Raji (cell line): ENCODE results near the gene ANKRD53.

Experiments used
- POLR2A ChIP-seq: IDR thresholded peaks from 2 replicates; pipeline ENCODE4 v1.6.1; 2011; ENCODE audit warnings: low read depth, low read length, control low read depth; ENCODE audit not compliant: insufficient read depth

ANKRD53 gene

DNA sequence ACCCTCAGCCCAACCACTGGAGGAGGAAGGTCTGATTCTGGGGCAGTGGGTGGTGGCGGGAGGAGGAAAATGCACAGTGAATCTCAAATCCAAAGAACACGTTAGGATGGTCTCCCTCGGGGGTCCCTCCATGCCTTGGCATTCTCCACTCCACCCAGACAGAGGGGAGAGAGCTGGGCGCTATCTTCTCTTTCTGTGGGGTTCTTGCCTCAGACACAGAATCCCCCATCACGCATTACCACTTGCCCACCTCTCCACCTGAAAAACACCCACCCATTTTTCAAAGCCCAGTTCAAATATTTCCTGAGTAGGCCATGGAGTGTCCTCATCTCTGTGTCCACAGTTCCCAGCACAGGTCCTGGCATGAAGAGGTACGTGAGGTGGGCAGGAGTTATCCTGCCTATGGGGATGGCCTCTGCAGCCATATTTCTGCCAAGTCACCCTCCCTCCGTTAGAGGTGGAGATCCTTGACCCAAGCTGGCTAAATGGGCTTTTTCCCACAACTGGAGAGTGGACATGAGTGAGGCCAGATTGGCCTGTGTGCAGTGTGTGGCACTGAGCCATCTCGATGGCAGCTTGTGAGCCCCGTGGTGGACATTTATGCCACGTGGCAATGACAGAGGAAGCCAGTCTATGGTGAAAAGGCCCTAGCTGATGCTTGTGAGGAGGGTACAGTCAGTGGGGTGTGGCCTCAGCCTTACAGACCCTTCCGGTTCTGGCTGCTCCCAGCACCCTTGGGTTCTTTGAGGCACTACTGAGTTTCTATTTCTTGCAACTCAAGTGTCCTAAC, 25.7 kb downstream of the ANKRD53 start:
- TF ChIP-seq POLR2A: no peak

DNA sequence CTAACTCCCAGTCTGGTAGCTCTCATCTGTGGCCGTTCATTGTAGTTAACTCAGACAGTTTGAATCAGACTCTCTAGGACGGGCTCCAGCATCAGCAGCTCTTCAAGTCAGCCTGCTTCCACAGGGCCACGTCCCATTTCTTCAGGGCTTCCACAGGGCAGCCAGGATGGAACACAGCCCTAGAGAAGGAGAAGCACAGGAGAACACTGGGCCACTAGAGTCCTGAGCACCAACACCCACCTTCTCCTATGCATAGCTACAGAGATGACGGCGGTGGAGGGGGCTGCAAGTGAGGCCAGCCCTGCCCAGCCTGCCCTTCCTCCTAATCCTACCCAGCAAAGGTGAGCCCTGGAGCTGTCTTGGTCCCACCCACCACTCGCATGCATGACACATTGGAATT, 26.4 kb downstream of the ANKRD53 start:
- no peak for TF ChIP-seq POLR2A

DNA sequence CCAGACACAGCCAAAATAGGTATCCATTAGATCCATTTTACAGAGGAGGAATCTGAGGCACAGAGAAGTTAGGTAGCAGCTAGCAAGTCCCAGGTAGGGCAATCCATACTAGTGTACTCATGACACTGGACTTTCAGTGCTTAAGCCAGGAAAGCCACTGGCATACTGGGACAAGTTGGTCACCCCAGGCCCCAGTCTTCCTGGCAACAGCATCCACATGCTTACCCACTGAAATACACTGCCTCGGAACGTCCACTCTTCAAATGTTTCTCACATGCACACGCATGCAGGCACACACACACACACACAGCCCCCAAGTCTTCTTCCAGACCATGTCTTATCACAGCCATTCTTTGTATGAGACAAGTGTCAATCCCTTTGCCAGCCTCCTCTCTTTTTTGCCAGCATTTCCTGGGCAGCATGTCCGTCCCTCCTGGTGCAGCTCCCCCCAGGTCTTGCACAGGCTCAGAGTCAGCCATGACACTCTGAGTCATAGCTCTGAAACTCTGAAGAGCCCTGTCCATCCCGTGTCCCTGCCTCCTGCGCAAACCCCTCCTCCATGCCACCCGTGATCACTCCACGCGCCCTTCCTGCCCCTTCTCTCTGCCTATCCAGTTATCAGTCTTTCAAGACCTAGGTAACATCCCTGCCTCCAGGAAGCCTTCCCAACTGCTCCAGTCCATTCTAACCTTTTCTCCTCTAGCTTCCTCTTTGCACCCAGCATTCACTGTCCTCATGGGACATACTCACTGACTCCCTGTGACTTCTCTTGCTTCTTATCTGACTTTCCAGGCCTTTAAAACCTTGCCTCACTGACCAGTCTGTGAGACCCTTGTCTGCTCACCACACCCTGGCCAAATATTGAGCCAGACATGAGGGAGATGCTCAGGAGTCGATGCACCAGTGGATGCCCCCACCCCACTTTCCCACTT, 27.1 kb downstream of the ANKRD53 start:
- TF ChIP-seq POLR2A: no peak

DNA sequence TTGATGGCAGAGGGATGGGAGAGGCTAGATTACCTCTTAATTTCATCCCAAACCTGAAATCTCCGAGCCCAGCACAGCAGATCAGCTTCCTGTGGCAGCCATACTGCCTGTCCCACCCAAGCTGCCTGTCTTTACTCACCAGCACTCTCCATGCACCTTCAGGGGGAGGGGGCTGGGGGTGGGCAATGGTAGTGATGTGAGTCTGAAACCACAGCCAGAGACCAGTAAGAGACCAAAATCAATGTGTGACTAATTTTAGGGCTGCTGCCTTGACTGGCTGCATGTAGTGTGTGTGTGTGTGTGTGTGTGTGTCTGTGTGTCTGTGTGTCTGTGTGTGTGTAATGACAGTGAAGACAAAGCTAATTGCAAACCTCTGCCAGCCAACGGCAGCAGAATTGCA, 27.9 kb downstream of the ANKRD53 start:
- no peak for TF ChIP-seq POLR2A

DNA sequence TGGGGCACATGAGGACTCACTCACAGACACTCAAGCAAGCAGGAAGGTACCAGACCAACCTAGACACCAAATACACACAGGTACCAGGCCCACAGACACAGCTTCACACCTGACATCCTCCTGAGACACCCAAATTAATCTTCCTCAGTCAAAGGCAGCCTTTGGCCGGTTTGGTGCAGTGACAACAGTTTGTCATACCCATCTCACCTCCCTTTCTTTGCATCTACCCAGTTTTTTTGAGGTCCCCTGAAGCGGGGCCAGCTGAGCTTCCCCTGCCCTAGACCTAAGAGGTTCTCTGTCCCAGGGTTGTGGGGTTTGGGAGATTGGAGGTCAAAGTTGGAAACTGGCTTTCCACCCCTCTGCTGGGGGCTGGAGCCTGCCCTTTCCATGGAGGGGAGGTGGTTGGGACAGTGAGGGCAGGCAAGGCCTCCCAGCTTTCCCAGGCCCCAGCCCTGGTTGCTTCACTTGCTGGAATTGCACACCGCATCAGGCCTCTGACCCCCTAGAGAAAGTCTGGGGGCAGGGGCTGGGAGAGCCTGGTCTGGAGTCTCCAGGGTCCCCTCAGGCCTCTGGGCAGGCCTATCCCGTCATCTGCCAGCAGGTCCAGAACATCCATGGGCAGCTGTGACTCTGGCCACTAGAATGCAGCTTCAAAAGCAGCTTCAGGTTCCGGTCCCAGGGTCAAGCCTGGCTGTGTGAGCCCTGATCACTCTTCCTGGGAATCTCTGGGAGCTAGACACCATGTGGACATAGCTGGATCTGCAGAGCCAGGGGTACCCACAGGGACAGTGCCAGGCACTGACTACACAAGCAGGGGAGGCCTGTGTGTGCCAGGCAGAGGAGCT, 28.7 kb downstream of the ANKRD53 start:
- no peak for TF ChIP-seq POLR2A

DNA sequence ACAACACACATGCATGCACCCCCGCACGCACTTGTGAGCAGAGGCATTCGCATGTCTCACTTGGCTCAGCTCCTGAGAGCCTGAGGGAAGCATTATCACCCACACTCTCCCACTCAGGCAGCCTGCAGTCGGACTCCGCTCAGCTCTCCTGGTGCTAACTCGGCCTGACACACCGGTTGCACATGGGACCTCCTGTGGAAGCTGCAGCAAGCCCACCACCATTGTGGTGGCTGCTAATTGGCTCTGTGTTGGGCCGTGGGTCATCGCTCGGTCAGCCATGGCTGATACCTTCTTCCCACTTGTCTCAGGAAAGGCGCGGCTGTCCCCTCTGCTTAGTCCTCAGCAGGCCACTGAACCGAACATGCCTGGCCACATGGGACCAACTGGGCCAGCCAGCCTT, 29.9 kb downstream of the ANKRD53 start:
- no peak for TF ChIP-seq POLR2A

DNA sequence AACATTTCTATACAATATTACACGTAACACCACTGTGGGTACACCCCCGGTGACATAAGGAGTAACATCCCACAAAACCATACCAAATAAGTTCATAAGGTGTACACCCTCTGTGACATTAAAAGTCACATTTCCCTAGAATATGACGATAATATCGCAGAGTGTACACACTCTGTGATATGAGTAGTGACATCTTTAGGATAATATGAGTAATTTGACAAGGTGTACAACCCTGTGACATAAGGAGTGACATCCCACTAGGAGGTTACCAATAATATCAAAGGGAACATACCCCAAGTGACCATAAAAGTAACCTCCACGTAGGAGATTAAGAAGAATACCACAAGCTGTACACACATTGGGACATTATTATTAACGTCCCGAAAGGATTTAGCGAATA, 40.2 kb downstream of the ANKRD53 start:
- TF ChIP-seq POLR2A: no peak
